ENCODE measurements around the gene DLG5. TPM values are rescaled to one million over a fixed set of nuclear protein-coding genes. Genes with fewer than 3 reads are reported as not detected.
A peak's percentile ranks its signal among the peaks of the same experiment; 100 is the strongest.

DLG5 gene
- total and polyA plus RNA-seq, 9 of the 15 experiments (the other 6 are each of a cell fraction or from before 2014, with no cell fraction given) = 1.4 to 26.8 (median 11.2) TPM

DNA sequence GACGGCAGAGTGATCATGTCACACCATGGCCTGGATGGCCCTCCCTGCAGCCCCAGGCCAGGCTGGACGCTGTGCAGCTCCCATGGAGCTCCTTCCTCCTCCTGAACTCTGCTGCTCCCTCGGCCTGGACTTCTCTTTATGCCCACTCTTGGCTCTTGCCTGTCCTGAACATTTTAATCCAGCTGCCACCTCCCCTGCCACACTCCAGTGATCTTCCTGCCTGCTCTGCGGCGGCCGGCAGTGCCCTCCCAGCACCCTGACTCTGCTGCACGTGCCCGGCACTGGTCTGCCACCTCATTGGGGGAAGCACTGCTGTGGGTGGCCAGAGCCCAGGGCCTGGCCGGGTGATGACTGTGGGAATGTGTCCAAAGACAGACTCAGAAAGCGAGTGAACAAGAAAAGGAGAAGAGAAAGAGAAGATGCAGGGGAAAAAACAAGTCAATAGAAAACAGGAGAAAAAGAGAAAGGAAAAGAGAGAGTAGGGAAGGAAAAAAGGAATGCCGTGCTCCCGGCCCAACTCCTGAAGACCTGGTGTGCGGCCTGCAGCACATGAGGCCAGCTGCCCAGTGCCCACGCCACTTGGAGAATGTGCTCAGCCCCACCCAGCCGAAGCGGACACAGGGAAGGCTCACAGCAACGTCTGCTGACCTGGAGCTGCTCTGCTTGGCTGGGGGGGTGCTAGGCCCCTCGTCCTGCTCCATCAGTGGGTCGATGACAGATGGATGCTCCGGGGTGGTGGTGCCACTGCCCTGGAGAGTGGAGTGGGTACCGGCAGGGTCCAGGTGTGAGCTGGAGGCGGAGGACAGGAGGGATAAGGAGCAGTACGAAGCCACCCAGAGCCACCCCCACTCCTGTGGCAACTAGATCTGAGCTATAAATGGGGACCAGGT is 115.9 kb downstream of the DLG5 start:
- intact Hi-C loops (cut with micrococcal nuclease) = no loop called here
- Histone ChIP-seq H2AFZ (ENCODE audit: low read depth, low read length) (no peak overlapping the region), H3K9me1 (ENCODE audit: control insufficient read depth, insufficient read depth, low read length) (no peaks in the 10 kb centered on the region), H3K36me3 (ENCODE audit: control insufficient read depth, insufficient read depth, low read length) (peaks cover 77% of the 10 kb centered on the region), H3K4me2 (ENCODE audit: insufficient read depth, low read length) (no peak overlapping the region), H3K4me1 (replicated peaks in 1 of 2; ENCODE audit: control insufficient read depth in 2 of 2, insufficient read depth in 2 of 2, low read length in 2 of 2) (no peaks in the 10 kb centered on the region), H3K9me3 (replicated peaks; ENCODE audit: control insufficient read depth, insufficient read depth, low read depth, low read length) (no peaks in the 10 kb centered on the region), H3K9ac (ENCODE audit: insufficient read depth in 1 of 2, low read depth in 2 of 2, low read length in 2 of 2) (peak overlapping the region in 1 of 2 experiments; percentile 64; a peak in 1 of 4 replicates), H3K27me3 (ENCODE audit: control insufficient read depth in 2 of 2, insufficient read depth in 2 of 2, low read length in 2 of 2) (no peaks in the 10 kb centered on the region), H4K20me1 (replicated peaks; ENCODE audit: control insufficient read depth, insufficient read depth, low read length) (no peaks in the 10 kb centered on the region), H3K27ac (ENCODE audit: extremely low read depth, low read depth, low read length) (no peak overlapping the region), H3K79me2 (ENCODE audit: control insufficient read depth, insufficient read depth, low read length) (no peaks in the 10 kb centered on the region), H3K4me3 (no peak overlapping the region)
- FAIRE-seq = no peak
- no TSS peak for BruUV-seq (replicated peaks)
- CTCF ChIA-PET (ENCODE audit: low intra/inter-chr PET ratio) = no interaction called here
- POLR2A ChIA-PET = interaction anchor here (0.6 to 2.0 kb wide), 4 partner anchors 8 to 407 kb away, joined by 3 to 10 read pairs (median 4); no protein-coding TSS in a partner anchor
- 80% methylated on average over 23 of the region's 23 CpGs for WGBS (ENCODE audit: insufficient coverage, low coverage, missing lambda C conversion rate)
- TF ChIP-seq POLR2G (IDR thresholded peaks at IDR 0.05; ENCODE audit: low read depth, low read length) (0 out of 2 replicates have a peak, but pooled peaks have one; percentile 17), SMARCE1 (IDR thresholded peaks at IDR 0.05) (no peak)
- ATAC-seq = no peak
- in situ Hi-C loops (cut with MboI) = no loop called here
- no peak for DNase-seq (ENCODE audit: extremely low read depth in 1 of 4, low spot score in 3 of 4)

GRCh38 chr10:77809336-77809735 is 117.2 kb downstream of the DLG5 start:
- ChIA-PET POLR2A (interaction anchor here (0.5 to 2.0 kb wide), 5 partner anchors 9 to 71 kb away, joined by 3 to 10 read pairs (median 3); no protein-coding TSS in a partner anchor), CTCF (ENCODE audit: low intra/inter-chr PET ratio) (no interaction called here)
- Histone ChIP-seq H4K20me1 (replicated peaks; ENCODE audit: control insufficient read depth, insufficient read depth, low read length) (no peaks in the 10 kb centered on the region), H3K27me3 (ENCODE audit: control insufficient read depth in 2 of 2, insufficient read depth in 2 of 2, low read length in 2 of 2) (no peaks in the 10 kb centered on the region), H2AFZ (ENCODE audit: low read depth, low read length) (no peak overlapping the region), H3K9ac (ENCODE audit: insufficient read depth in 1 of 2, low read depth in 2 of 2, low read length in 2 of 2) (no peak overlapping the region), H3K4me3 (no peak overlapping the region), H3K4me2 (ENCODE audit: insufficient read depth, low read length) (no peak overlapping the region), H3K9me1 (ENCODE audit: control insufficient read depth, insufficient read depth, low read length) (no peaks in the 10 kb centered on the region), H3K27ac (ENCODE audit: extremely low read depth, low read depth, low read length) (no peak overlapping the region), H3K79me2 (ENCODE audit: control insufficient read depth, insufficient read depth, low read length) (no peaks in the 10 kb centered on the region), H3K36me3 (ENCODE audit: control insufficient read depth, insufficient read depth, low read length) (peaks cover 80% of the 10 kb centered on the region), H3K9me3 (replicated peaks; ENCODE audit: control insufficient read depth, insufficient read depth, low read depth, low read length) (no peaks in the 10 kb centered on the region), H3K4me1 (replicated peaks in 1 of 2; ENCODE audit: control insufficient read depth in 2 of 2, insufficient read depth in 2 of 2, low read length in 2 of 2) (no peaks in the 10 kb centered on the region)
- FAIRE-seq (no peak), DNase-seq (ENCODE audit: extremely low read depth in 1 of 4, low spot score in 3 of 4) (no peak), ATAC-seq (no peak)
- TF ChIP-seq SNIP1 (IDR thresholded peaks at IDR 0.05; ENCODE audit: low read depth) = no peak
- TF ChIP-seq HNRNPK (IDR thresholded peaks at IDR 0.05; ENCODE audit: low read depth, low read length, poor library complexity, severe bottlenecking) = no peak
- TF ChIP-seq ETS1 (conservative IDR thresholded peaks at IDR 0.05; ENCODE audit: control insufficient read depth, low read depth, low read length) = no peak
- no peak for TF ChIP-seq TAF7 (tag; IDR thresholded peaks at IDR 0.05)
- TF ChIP-seq RBM17 (IDR thresholded peaks at IDR 0.05; ENCODE audit: borderline replicate concordance, low read depth, low read length) = no peak
- no peak for TF ChIP-seq NR2F6 (CRISPR knock-in tag; IDR thresholded peaks at IDR 0.05)
- no TSS peak for BruUV-seq (replicated peaks)
- intact Hi-C loops (cut with micrococcal nuclease) = no loop called here
- 84% methylated on average over 8 of the region's 8 CpGs for WGBS (ENCODE audit: insufficient coverage, low coverage, missing lambda C conversion rate)
- in situ Hi-C loops (cut with MboI) = no loop called here
